Activated naive CD8-positive, alpha-beta T cell treated with anti-CD3 and anti-CD28 coated beads, Interleukin-2, amount 10 ng/mL, durations not matched to agents 7 days and 5 days (primary cell): ENCODE measurements around the gene PPFIA2. TPM values are rescaled to one million over a fixed set of nuclear protein-coding genes. Genes with fewer than 3 reads are reported as not detected.
"Not testable (repeated sequence)": the region's sequence is repeated elsewhere in the genome, so short reads cannot be mapped to it uniquely, and the experiment has no call there.

Experiments
- ATAC-seq: fragments of 150-1000 bp; cut with Tn5 transposase; one replicate; pipeline ENCODE4 v1.10.0; 2021; ENCODE audit warnings: low read depth, moderate library complexity
- POLR2A ChIA-PET: fragments of 350-600 bp; sonication (Branson Sonifier 250); formaldehyde crosslinking; loops from one replicate; lab custom pipeline; 2021; ENCODE audit warnings: antibody characterized with exemption; lab: Charles Lee
- DNase-seq: peaks from one replicate; pipeline ENCODE4 v3.0.0; 2021
- H3K27ac Mint-ChIP-seq: one replicate; pipeline ENCODE4 v1.8.0; 2022; ENCODE audit warnings: mild to moderate bottlenecking, mixed read lengths
- H3K27me3 Mint-ChIP-seq: one replicate; pipeline ENCODE4 v1.8.0; 2022; ENCODE audit warnings: mild to moderate bottlenecking, moderate library complexity, mixed read lengths
- H3K36me3 Mint-ChIP-seq: one replicate; pipeline ENCODE4 v1.8.0; 2021; ENCODE audit warnings: mild to moderate bottlenecking, mixed read lengths
- H3K4me1 Mint-ChIP-seq: one replicate; pipeline ENCODE4 v1.8.0; 2021; ENCODE audit warnings: mixed read lengths
- H3K4me3 Mint-ChIP-seq: one replicate; pipeline ENCODE4 v1.8.0; 2022; ENCODE audit warnings: mild to moderate bottlenecking, moderate library complexity, mixed read lengths
- H3K9me3 Mint-ChIP-seq: one replicate; pipeline ENCODE4 v1.8.0; 2021; ENCODE audit warnings: mixed read lengths
- total RNA-seq, 2 experiments: library from RNA; stranded (reverse); gene quantifications; one replicate each; pipeline ENCODE4 v1.2.3, GENCODE V29; 2021

Gene PPFIA2
- total RNA-seq, 2 experiments from 2014 or later: not detected

- Mint-ChIP-seq H3K27ac (no peak overlapping the region), H3K9me3 (no peaks in the 10 kb centered on the region), H3K36me3 (no peaks in the 10 kb centered on the region), H3K4me3 (no peak overlapping the region), H3K27me3 (no peaks in the 10 kb centered on the region), H3K4me1 (no peaks in the 10 kb centered on the region)
- DNase-seq: no peak
- POLR2A ChIA-PET: no interaction called here
- no peak for ATAC-seq
Measured at GRCh38 chr12:81231574-81232368, 527.4 kb downstream of the PPFIA2 start.

- no peak overlapping the region for H3K4me3 Mint-ChIP-seq
Measured at GRCh38 chr12:81229759-81230158, 529.4 kb downstream of the PPFIA2 start.

DNA sequence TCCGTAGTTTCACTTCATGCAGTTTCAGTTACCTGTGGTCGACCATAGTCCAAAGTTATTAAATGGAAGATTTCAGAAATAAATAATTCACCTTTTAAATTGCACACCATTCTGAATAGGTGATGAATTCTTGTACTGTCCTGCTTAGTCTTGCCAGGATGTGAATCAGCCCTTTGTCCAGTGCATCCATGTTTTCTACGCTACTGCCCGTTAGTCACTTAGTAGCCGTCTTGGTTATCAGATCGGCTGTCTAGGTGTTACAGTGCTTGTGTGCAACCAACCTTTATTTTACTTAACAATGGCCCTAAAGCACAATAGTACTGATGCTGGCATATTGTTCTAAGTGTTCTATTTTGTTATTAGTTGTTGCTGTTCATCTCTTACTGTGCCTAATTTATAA, 534.5 kb downstream of the PPFIA2 start:
- Mint-ChIP-seq H3K27me3 (no peaks in the 10 kb centered on the region), H3K27ac (no peak overlapping the region), H3K4me3 (no peak overlapping the region), H3K4me1 (no peaks in the 10 kb centered on the region), H3K36me3 (no peaks in the 10 kb centered on the region), H3K9me3 (no peaks in the 10 kb centered on the region)
- ATAC-seq: no peak
- POLR2A ChIA-PET: no interaction called here
- DNase-seq: no peak

More at GRCh38 chr12:81229759-81230158, 529.4 kb downstream of the PPFIA2 start:
- Mint-ChIP-seq H3K36me3 (no peaks in the 10 kb centered on the region), H3K9me3 (no peaks in the 10 kb centered on the region), H3K27me3 (no peaks in the 10 kb centered on the region), H3K27ac (no peak overlapping the region), H3K4me1 (no peaks in the 10 kb centered on the region)
- POLR2A ChIA-PET: no interaction called here
- no peak for DNase-seq
- no peak for ATAC-seq

DNA sequence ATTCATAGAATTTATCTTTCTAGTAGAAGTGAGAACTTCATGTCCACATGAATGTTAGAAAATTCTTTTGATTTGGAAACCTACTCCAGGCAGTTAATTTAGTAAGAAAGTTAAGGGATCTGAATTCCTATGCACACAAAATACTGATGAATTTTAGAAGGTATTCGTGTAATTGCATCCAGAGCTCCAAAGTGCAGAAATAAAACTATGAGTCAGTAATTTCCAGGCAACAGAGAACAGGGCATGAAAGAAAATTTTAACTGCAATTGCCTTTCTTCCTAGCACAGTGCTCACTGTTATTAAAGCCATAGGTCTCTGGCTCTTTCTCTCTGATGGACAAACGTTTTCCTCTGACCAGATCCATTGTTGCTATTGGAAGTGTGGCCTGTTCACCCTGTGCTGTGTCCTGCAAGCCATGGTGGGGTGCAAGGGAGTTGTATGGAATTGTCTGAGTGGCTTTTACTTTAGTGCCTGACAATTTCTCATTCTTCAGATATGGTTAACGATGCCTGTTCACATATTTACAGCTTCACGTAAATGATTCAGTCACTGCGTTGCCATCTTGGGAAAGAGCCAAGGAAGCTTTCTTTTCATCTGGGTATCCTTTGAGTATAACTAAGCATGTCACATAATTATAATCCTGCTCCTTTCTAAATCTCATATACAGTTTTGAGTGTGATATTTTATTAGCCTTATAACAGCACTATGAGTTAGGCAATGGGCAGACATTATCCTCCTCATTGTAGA, 536.1 kb downstream of the PPFIA2 start:
- DNase-seq (no peak), ATAC-seq (no peak)
- no peaks in the 10 kb centered on the region for H3K4me1 Mint-ChIP-seq
- POLR2A ChIA-PET: no interaction called here
- H3K9me3 Mint-ChIP-seq: no peaks in the 10 kb centered on the region
- H3K36me3 Mint-ChIP-seq: no peaks in the 10 kb centered on the region
- no peak overlapping the region for H3K4me3 Mint-ChIP-seq
- no peaks in the 10 kb centered on the region for H3K27me3 Mint-ChIP-seq
- no peak overlapping the region for H3K27ac Mint-ChIP-seq

GRCh38 chr12:81221681-81222080, 537.5 kb downstream of the PPFIA2 start:
- Mint-ChIP-seq H3K27me3 (no peaks in the 10 kb centered on the region), H3K4me1 (no peaks in the 10 kb centered on the region), H3K27ac (no peak overlapping the region), H3K36me3 (no peaks in the 10 kb centered on the region), H3K4me3 (no peak overlapping the region), H3K9me3 (no peaks in the 10 kb centered on the region)
- ATAC-seq (no peak), DNase-seq (no peak)
- POLR2A ChIA-PET: no interaction called here

- no peaks in the 10 kb centered on the region for H3K4me1 Mint-ChIP-seq
- H3K4me3 Mint-ChIP-seq: no peak overlapping the region
- ATAC-seq: no peak
- POLR2A ChIA-PET: no interaction called here
- H3K9me3 Mint-ChIP-seq: no peaks in the 10 kb centered on the region
- H3K27me3 Mint-ChIP-seq: no peaks in the 10 kb centered on the region
- H3K36me3 Mint-ChIP-seq: no peaks in the 10 kb centered on the region
- DNase-seq: no peak
- H3K27ac Mint-ChIP-seq: no peak overlapping the region
Measured at GRCh38 chr12:81216739-81217138, 542.4 kb downstream of the PPFIA2 start.

DNA sequence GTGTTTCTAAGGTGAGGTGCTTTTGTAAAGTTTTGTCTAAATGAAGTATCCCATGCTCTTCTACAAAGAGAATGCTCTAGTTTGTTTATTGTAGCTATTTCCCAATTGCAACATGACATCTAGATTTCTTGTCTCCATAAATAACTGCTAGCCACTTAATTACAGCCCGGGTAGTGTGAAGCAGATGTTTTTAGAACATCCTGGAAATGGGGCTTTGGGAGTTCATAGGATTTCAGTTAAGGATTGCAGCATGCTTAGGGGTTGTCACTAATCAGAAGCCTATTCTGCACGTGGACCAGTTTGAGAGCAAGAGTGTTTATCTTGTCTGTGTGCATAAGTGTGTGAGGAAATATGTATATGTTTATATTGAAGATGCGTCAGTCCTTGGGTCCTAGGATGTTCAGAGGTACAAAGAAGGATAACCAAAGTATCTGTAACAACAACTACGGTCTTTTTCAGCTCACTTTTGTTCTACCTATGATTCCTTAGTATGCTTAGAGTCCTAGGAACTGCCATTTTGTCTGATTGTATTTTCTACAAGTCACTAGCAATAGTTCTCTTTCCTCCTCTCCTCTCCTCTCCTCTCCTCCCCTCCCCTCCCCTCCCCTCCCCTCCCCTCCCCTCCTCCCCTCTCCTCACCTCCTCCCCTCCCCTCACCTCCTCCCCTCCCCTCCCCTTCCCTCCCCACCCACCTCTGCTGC, 546.0 kb downstream of the PPFIA2 start:
- Mint-ChIP-seq H3K27ac (no peak overlapping the region), H3K27me3 (no peaks in the 10 kb centered on the region), H3K9me3 (no peaks in the 10 kb centered on the region), H3K4me1 (no peaks in the 10 kb centered on the region), H3K36me3 (no peaks in the 10 kb centered on the region), H3K4me3 (no peak overlapping the region)
- no peak for DNase-seq
- no peak for ATAC-seq
- POLR2A ChIA-PET: no interaction called here

DNA sequence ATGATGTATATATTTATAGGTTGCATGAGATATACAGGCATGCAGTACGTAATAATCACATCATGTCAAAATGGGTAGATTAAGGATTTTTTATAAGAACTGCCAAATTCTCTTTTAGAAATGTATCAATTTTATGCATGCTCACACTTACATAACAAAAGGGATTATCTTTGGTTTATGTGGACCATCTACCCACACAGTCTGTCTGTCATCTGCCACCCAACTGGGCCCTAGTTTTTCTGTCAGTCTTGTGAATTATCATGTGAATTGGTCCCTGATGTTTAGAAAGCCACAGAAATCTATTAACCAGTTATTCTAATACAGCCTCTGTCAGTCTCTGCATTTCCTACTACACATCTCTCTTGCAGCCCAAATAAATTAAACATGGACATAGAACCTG, 547.8 kb downstream of the PPFIA2 start:
- POLR2A ChIA-PET: no interaction called here
- DNase-seq: no peak
- no peaks in the 10 kb centered on the region for H3K9me3 Mint-ChIP-seq
- H3K36me3 Mint-ChIP-seq: no peaks in the 10 kb centered on the region
- H3K4me3 Mint-ChIP-seq: no peak overlapping the region
- ATAC-seq: no peak
- no peaks in the 10 kb centered on the region for H3K27me3 Mint-ChIP-seq
- no peak overlapping the region for H3K27ac Mint-ChIP-seq
- H3K4me1 Mint-ChIP-seq: no peaks in the 10 kb centered on the region

GRCh38 chr12:81209772-81210225, 549.4 kb downstream of the PPFIA2 start:
- ATAC-seq, H3K27ac Mint-ChIP-seq, H3K27me3 Mint-ChIP-seq, DNase-seq, H3K36me3 Mint-ChIP-seq, POLR2A ChIA-PET, H3K4me3 Mint-ChIP-seq, H3K4me1 Mint-ChIP-seq, H3K9me3 Mint-ChIP-seq: not testable (repeated sequence)

- POLR2A ChIA-PET: no interaction called here
- Mint-ChIP-seq H3K36me3 (no peaks in the 10 kb centered on the region), H3K9me3 (no peaks in the 10 kb centered on the region)
Measured at GRCh38 chr12:81209012-81209411, 550.1 kb downstream of the PPFIA2 start.

GRCh38 chr12:81208187-81208911, 550.8 kb downstream of the PPFIA2 start:
- DNase-seq: no peak
- Mint-ChIP-seq H3K4me3 (no peak overlapping the region), H3K9me3 (no peaks in the 10 kb centered on the region), H3K4me1 (no peaks in the 10 kb centered on the region), H3K36me3 (no peaks in the 10 kb centered on the region), H3K27me3 (no peaks in the 10 kb centered on the region), H3K27ac (no peak overlapping the region)
- ATAC-seq: no peak
- POLR2A ChIA-PET: no interaction called here

More at GRCh38 chr12:81209012-81209411, 550.1 kb downstream of the PPFIA2 start:
- Mint-ChIP-seq H3K27me3 (no peaks in the 10 kb centered on the region), H3K27ac (no peak overlapping the region), H3K4me3 (no peak overlapping the region), H3K4me1 (no peaks in the 10 kb centered on the region)
- DNase-seq: no peak
- ATAC-seq: no peak
